ENCODE results near the gene OR4M2. TPM values are rescaled to one million over a fixed set of nuclear protein-coding genes. Genes with fewer than 3 reads are reported as not detected.
"Not testable (repeated sequence)": the region's sequence is repeated elsewhere in the genome, so short reads cannot be mapped to it uniquely, and the experiment has no call there.

OR4M2 gene
- not detected for total RNA-seq
- long read RNA-seq = 0 reads

DNA sequence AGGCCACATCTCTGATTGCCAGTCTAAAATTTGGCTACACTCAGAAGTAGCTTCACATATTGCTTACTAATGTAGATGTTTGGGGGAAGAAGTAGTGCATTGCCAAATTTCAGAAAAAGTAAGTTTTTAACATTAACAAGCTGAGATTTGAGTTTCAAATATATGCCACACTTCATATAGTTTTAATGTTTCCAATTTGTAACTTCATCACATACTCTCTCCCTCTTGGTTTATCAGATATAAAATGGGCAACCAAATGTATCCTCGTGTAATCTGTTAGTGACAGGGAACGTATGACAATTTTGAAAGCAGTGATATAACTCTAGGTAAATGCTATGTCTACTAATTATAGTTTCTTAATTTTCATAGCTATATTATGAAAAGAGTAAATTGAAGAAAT lies at the start of gene OR4M2:
OR4M2 (plus strand) TSS at position 301 of the 400 bp plus-strand sequence; CDS start at position 399, 98 bp downstream.
- ATAC-seq; intact Hi-C loops (cut with DNase I, micrococcal nuclease): not testable (repeated sequence)

GRCh38 chr15:22069267-22069666 lies 11.1 kb upstream of the OR4M2 start:
- DNase-seq; intact Hi-C loops (cut with DNase I, micrococcal nuclease); ATAC-seq: not testable (repeated sequence)

More for the DNA sequence above, at the start of gene OR4M2:
- DNase-seq = not testable (repeated sequence)

- ATAC-seq; DNase-seq; intact Hi-C loops (cut with DNase I, micrococcal nuclease): not testable (repeated sequence)
Observed at GRCh38 chr15:22081386-22081785, 1.1 kb downstream of the OR4M2 start.

DNA sequence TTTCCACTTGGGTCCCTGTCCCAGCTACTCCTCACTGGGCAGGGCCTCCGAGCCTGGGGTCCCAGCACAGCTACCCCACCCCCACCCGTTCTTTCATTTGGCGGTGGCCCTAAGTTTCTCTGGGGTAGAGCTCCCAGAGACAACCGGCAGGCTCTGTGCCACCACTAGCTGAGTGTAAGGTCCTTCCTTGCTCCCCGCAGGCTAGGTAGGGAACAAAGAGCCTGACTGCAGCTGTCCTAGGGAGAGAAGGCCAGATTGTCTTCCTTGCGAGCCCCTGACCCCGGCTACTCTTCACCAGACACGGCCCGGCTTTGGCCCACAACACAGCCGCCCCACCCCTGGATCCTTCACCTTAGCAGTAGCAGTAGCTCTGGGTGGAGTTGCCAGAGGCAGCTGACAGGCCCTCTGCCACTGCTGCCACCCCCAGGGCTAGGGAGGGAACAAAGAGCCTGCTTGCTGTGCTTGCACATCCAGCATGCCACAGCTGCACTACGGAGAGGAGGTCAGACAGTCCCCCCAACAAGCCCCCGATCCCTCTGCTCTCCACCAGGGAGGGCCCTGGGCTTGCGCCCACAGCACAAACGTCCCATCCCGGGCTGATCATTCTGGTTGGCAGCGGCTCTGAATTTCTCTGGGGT lies 18.4 kb downstream of the OR4M2 start:
- DNase-seq; intact Hi-C loops (cut with DNase I, micrococcal nuclease): not testable (repeated sequence)
- ATAC-seq = peak; percentile 27

DNA sequence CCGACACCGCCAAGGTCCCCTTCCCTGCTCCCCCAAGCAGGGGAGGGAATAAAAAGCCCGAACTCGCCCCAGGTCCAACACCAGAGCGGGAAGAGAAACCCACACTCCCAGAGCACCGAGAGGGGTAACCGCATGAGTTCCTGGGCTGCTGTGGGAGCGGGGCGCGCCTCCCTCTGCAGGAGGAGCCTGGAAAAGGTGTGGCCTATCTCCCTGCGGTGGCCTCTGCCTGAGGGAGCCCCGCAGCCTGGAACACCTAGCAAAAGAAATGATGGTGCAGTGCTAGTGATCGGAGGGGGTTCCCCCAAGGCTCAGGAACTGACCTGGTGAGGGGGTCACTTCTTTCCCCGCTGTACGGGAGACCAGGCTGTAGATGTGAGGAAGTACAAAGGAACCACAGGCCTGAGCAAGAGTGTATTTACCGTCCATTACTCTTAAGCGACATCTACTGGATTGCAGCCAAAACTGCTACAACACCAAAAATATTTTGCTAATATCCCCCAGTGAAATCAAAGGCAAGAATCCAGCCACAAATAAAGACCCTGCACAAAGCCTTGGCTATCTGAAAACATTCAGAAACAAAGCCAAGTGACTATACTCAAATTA lies 19.1 kb downstream of the OR4M2 start:
- DNase-seq; intact Hi-C loops (cut with DNase I, micrococcal nuclease); ATAC-seq: not testable (repeated sequence)

GRCh38 chr15:22122033-22122432 lies 41.7 kb downstream of the OR4M2 start:
- DNase-seq; ATAC-seq; intact Hi-C loops (cut with DNase I, micrococcal nuclease): not testable (repeated sequence)

Other genes with a start within 250 kb of the OR4M2 start
- not detected for gene POTEB, start 202.8 kb upstream of the OR4M2 start, total RNA-seq